Measurements from ENCODE around the gene RBM25.

Gene RBM25

GRCh38 chr14:73058224-73058921 is at the start of gene RBM25 (continued):
- TF ChIP-seq ZSCAN5A (tag by site-specific recombination; IDR thresholded peaks at IDR 0.05) = no peak
- TF ChIP-seq ZNF19 (tag by site-specific recombination; IDR thresholded peaks at IDR 0.05; ENCODE audit: low read depth) = no peak
- TF ChIP-seq ZNF223 (tag by site-specific recombination; IDR thresholded peaks at IDR 0.05) = no peak
- TF ChIP-seq GLIS1 (tag by site-specific recombination; IDR thresholded peaks at IDR 0.05) = peak; percentile 26; the same call in 1 of the 2 replicates
- peak; percentile 80 for TF ChIP-seq ZEB2 (tag by site-specific recombination; IDR thresholded peaks at IDR 0.05)
- no peak for TF ChIP-seq OSR2 (tag by site-specific recombination; IDR thresholded peaks at IDR 0.05)
- TF ChIP-seq ZNF747 (tag by site-specific recombination; IDR thresholded peaks at IDR 0.05) = no peak
- TF ChIP-seq ZBTB7A (tag by site-specific recombination; IDR thresholded peaks at IDR 0.05; ENCODE audit: low read depth) = no peak
- no peak for TF ChIP-seq ZNF548 (tag by site-specific recombination; IDR thresholded peaks at IDR 0.05)
- TF ChIP-seq ZNF157 (tag by site-specific recombination; IDR thresholded peaks at IDR 0.05) = no peak
- TF ChIP-seq PBX3 (CRISPR knock-in tag; IDR thresholded peaks at IDR 0.05) = 0 out of 2 replicates have a peak, but pooled peaks have one; percentile 36
- TF ChIP-seq AEBP2 (tag by site-specific recombination; IDR thresholded peaks at IDR 0.05; ENCODE audit: borderline replicate concordance) = no peak
- no peak for TF ChIP-seq FEZF1 (tag by site-specific recombination; IDR thresholded peaks at IDR 0.05)
- TF ChIP-seq ZNF10 (tag by site-specific recombination; IDR thresholded peaks at IDR 0.05) = no peak
- peak; percentile 31 for TF ChIP-seq ZBTB8A (tag by site-specific recombination; IDR thresholded peaks at IDR 0.05)
- peak; percentile 69 for TF ChIP-seq SP7 (tag by site-specific recombination; IDR thresholded peaks at IDR 0.05)
- TF ChIP-seq ZNF704 (tag by site-specific recombination; IDR thresholded peaks at IDR 0.05) = no peak
- no peak for TF ChIP-seq ZNF112 (tag by site-specific recombination; IDR thresholded peaks at IDR 0.05)
- no peak for TF ChIP-seq ZSCAN4 (tag by site-specific recombination; IDR thresholded peaks at IDR 0.05)
- TF ChIP-seq ZNF610 (tag by site-specific recombination; IDR thresholded peaks at IDR 0.05; ENCODE audit: borderline replicate concordance) = no peak
- TF ChIP-seq ZNF514 (tag by site-specific recombination; IDR thresholded peaks at IDR 0.05) = no peak
- TF ChIP-seq ZNF621 (tag by site-specific recombination; IDR thresholded peaks at IDR 0.05) = no peak
- TF ChIP-seq ATF2 (tag by site-specific recombination; IDR thresholded peaks at IDR 0.05; ENCODE audit: low read depth) = no peak
- TF ChIP-seq ZNF626 (tag by site-specific recombination; IDR thresholded peaks at IDR 0.05) = no peak
- no peak for TF ChIP-seq BCL6B (tag by site-specific recombination; IDR thresholded peaks at IDR 0.05)
- no peak for TF ChIP-seq ZNF449 (tag by site-specific recombination; IDR thresholded peaks at IDR 0.05)
- no peak for TF ChIP-seq ZNF18 (tag by site-specific recombination; IDR thresholded peaks at IDR 0.05)
- TF ChIP-seq ZNF521 (tag by site-specific recombination; IDR thresholded peaks at IDR 0.05) = no peak

Data from HEK293 (cell line).